ENCODE measurements around the gene VWA7.

VWA7 gene

DNA sequence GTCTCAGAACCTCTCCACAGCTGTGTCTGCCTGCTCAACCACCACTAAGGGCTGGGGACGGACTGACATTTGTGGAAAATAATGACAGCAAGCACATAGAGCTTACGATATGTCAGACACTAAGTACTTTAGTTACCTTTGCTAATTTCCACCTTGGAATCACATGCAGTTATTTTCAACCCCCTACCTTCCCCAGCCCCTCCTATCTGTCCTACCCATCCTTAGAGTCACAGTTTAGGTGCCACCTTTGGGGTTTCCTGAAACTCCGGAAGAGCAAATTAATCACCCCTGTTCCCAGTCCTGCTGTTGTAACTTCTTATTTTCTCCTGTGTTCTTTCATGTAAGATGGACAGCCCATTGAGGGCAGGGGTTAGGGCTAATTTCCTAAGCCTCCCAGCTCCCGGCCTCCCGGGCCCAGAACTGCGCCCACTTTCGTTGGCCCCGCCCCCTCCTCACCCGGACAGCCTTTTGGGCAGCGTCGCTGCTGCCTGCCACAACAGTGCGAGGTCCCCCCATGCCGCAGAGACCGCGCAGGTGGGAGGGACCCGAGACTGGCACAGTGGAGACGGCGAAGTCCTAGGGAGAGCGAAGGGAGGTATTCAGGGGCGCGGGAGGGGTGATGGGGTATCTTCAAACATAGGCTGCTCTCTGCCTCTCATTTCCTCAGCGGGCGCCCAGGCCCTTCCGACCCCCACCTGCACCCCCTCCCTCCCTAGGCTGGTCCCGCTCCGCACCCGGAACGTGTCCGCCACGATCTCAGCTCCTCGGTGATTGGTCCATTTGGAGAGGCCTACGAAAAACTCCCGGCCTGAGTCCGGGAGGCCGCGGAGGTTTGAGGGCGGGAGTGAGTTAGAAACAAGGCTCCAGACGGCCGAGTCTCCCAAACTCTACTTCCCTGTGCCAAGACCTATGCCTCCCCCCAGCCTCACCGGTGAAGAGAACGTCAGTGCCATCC, 49.1 kb downstream of the VWA7 start:
- H3K4me1 Mint-ChIP-seq, result peaks cover 64% of the 10 kb centered on the region
- H3K27ac Mint-ChIP-seq, result no peak overlapping the region
- H3K9me3 Mint-ChIP-seq, result no peaks in the 10 kb centered on the region
- no peaks in the 10 kb centered on the region for H3K27me3 Mint-ChIP-seq (ENCODE audit: low read depth, poor library complexity)
- peak overlapping the region; percentile 97 for H3K4me3 Mint-ChIP-seq
- TF ChIP-seq, protein P1, sequence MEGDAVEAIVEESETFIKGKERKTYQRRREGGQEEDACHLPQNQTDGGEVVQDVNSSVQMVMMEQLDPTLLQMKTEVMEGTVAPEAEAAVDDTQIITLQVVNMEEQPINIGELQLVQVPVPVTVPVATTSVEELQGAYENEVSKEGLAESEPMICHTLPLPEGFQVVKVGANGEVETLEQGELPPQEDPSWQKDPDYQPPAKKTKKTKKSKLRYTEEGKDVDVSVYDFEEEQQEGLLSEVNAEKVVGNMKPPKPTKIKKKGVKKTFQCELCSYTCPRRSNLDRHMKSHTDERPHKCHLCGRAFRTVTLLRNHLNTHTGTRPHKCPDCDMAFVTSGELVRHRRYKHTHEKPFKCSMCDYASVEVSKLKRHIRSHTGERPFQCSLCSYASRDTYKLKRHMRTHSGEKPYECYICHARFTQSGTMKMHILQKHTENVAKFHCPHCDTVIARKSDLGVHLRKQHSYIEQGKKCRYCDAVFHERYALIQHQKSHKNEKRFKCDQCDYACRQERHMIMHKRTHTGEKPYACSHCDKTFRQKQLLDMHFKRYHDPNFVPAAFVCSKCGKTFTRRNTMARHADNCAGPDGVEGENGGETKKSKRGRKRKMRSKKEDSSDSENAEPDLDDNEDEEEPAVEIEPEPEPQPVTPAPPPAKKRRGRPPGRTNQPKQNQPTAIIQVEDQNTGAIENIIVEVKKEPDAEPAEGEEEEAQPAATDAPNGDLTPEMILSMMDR (IDR thresholded peaks at IDR 0.05), result no peak
- DNase-seq, result no peak
- H3K36me3 Mint-ChIP-seq (ENCODE audit: low read depth), result peaks cover 67% of the 10 kb centered on the region

GRCh38 chr6:31727034-31727716, 50.0 kb downstream of the VWA7 start:
- no peak for DNase-seq
- TF ChIP-seq, protein P1 (IDR thresholded peaks at IDR 0.05), result no peak
- H3K4me3 Mint-ChIP-seq, result peak overlapping the region; percentile 69
- H3K9me3 Mint-ChIP-seq, result no peaks in the 10 kb centered on the region
- peaks cover 62% of the 10 kb centered on the region for H3K36me3 Mint-ChIP-seq (ENCODE audit: low read depth)
- peaks cover 61% of the 10 kb centered on the region for H3K4me1 Mint-ChIP-seq
- H3K27me3 Mint-ChIP-seq (ENCODE audit: low read depth, poor library complexity), result no peaks in the 10 kb centered on the region
- peak overlapping the region; percentile 70 for H3K27ac Mint-ChIP-seq

- no peak for DNase-seq
- Mint-ChIP-seq H3K9me3 (no peaks in the 10 kb centered on the region), H3K4me1 (peaks cover 48% of the 10 kb centered on the region), H3K4me3 (no peak overlapping the region), H3K27ac (peak overlapping the region; percentile 41), H3K36me3 (ENCODE audit: low read depth) (peaks cover 53% of the 10 kb centered on the region), H3K27me3 (ENCODE audit: low read depth, poor library complexity) (no peaks in the 10 kb centered on the region)
- TF ChIP-seq, protein P1 (IDR thresholded peaks at IDR 0.05), result no peak
These were observed 51.4 kb downstream of the VWA7 start for GRCh38 chr6:31725502-31726350.

- no peak overlapping the region for H3K4me3 Mint-ChIP-seq
- H3K27ac Mint-ChIP-seq, result peak overlapping the region; percentile 92
- H3K27me3 Mint-ChIP-seq (ENCODE audit: low read depth, poor library complexity), result no peaks in the 10 kb centered on the region
- no peak for DNase-seq
- H3K4me1 Mint-ChIP-seq, result peaks cover 38% of the 10 kb centered on the region
- H3K9me3 Mint-ChIP-seq, result no peaks in the 10 kb centered on the region
- TF ChIP-seq, protein P1 (IDR thresholded peaks at IDR 0.05), result no peak
- peaks cover 46% of the 10 kb centered on the region for H3K36me3 Mint-ChIP-seq (ENCODE audit: low read depth)
These were observed 53.0 kb downstream of the VWA7 start for GRCh38 chr6:31723980-31724691.

- no peak for DNase-seq
- Mint-ChIP-seq H3K27me3 (ENCODE audit: low read depth, poor library complexity) (no peaks in the 10 kb centered on the region), H3K4me1 (peaks cover 35% of the 10 kb centered on the region), H3K4me3 (no peak within 1 kb of the TSS), H3K27ac (peak within 1 kb of the TSS; percentile 92), H3K36me3 (ENCODE audit: low read depth) (peaks cover 39% of the 10 kb centered on the region), H3K9me3 (no peaks in the 10 kb centered on the region)
- TF ChIP-seq, protein P1 (IDR thresholded peaks at IDR 0.05), result no peak
These were observed 53.7 kb downstream of the VWA7 start, which contains the start of gene MPIG6B for GRCh38 chr6:31723245-31723979. MPIG6B (plus strand) TSS chr6:31723373; CDS start chr6:31723384, 11 bp downstream.
